Stimulated activated CD8-positive, alpha-beta memory T cell treated with anti-CD3 and anti-CD28 coated beads, Interleukin-12 subunit alpha, Interleukin-12 subunit beta, amount 100 ng/mL, for 24 hours (primary cell): ENCODE measurements around the gene PRRT2.
"Not testable (repeated sequence)": the region's sequence is repeated elsewhere in the genome, so short reads cannot be mapped to it uniquely, and the experiment has no call there.

Source experiments
- DNase-seq: peaks from one replicate; pipeline ENCODE4 v3.0.0-alpha.2; 2020; ENCODE audit errors: extremely low read depth

The PRRT2 gene

DNA sequence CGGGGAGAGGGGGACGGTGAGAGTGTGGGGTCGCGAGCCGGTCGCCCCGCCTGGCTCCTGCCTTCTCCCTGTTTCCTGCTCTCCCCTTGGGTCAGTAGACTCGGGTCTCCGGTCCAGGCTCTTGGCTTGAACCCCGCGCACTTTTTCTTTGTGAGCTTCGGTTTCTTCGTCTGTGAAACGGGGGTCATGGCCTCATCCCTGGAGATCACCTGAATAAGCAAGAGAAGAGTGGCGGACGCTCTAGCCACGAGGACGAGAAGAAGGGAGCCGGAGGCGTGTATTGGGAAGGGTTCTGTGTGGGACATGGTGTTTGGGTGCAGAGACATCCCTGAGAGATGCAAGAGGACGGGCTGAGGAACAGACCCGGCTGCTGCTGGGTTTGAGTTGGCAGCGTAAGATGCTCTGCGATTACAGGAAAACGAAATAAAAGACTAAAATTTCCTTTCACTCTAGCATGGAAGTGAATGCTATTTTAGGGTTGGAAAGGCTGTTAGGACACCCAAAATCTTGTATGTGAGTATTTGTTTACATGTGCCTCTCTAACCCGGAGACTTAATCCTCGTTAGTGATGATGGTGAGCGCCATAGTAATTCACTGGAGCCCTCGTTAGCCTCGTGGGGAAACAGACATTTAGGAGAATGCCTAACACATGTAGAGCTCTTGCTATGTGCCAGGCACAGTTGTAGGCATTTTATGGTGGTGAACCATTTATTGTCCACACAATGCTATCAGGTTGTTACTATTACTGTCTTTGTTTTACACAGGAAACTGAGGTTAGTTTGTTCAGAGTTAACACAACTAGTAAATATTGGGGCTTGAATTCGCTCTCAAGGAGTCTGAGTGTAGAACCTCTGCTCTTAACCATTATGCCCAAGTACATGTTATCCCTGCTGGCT is 20.8 kb upstream of the PRRT2 start:
- DNase-seq = no peak

DNA sequence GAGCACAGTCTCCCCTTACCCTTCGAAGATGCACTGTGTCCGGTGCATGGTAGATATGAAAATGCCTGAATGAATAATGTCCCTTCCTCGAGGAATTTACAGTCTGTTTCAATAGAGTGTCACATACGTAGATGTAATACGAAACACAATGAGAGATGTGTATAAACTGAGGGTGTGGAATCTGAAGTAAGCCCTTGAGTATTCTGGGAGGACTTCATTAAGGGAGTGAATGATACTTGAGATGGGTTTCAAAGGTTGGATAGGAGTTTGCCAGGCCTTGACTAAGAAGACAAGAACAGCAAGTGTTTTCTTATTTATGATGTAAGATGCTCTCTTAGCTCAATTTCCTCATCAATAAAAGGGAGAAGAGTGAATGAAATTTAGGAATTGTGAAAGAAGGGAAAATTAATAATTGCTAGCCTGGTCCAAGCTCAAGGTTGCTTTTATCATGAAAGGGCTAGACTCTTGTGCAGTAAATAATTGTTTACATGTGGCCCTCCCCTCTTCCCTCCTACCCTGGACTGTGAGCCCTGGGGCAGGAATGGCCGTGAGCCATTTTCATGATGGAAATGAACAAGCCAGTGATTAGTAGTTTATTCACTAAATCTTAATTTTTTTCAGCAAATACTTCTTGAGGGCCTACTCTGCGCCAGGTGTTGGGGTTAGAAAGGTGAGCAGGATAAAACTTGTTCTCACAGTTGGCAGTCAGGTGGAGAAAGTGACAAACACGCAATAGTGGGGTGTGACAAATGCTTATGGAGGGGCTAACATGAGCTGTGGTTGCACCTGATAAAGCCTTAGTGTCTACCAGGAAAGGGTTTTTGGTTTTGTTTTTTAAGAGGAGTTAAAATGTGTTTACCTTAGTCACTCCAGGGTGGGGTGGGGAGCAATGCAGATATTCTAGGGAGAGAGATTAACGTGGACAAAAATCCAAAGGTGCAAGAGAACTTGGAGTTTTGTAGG is 19.9 kb upstream of the PRRT2 start:
- DNase-seq = no peak

DNA sequence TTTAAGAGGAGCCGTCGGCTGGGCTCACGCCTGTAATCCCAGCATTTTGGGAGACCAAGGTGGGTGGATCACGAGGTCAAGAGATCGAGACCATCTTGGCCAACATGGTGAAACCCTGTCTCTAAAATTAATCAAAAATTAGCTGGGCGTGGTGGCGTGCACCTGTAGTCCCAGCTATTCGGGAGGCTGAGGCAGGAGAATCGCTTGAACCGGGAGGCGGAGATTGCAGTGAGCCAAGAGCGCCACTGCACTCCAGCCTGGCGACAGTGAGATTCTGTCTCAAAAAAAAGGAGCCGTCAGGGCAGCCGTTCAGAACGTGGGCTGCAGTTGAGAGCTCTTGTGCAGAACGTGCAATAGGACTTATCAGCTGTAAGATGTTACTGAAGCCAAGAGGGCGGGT is 18.8 kb upstream of the PRRT2 start:
- not testable (repeated sequence) for DNase-seq

DNA sequence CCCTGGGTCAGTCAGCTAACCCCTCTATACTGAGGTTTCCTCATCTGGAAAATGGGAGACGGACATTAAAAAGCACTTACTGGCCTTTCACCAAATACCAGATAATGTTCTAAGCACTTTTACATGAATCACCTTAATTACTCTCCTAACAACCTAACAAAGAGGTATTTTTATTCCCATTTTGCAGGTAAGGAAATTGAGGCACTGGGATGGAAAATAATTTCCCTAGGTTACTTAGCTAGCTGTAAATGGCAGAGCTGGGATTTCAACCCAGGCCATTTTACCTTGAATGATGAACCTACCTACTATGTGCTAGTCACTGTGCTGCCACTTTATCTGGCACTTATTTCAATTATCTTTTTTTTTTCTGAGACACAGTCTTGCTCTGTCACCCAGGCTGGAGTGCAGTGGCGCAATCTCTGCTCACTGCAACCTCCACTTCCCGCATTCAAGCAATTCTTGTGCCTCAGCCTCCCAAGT is 17.7 kb upstream of the PRRT2 start:
- no peak for DNase-seq

DNA sequence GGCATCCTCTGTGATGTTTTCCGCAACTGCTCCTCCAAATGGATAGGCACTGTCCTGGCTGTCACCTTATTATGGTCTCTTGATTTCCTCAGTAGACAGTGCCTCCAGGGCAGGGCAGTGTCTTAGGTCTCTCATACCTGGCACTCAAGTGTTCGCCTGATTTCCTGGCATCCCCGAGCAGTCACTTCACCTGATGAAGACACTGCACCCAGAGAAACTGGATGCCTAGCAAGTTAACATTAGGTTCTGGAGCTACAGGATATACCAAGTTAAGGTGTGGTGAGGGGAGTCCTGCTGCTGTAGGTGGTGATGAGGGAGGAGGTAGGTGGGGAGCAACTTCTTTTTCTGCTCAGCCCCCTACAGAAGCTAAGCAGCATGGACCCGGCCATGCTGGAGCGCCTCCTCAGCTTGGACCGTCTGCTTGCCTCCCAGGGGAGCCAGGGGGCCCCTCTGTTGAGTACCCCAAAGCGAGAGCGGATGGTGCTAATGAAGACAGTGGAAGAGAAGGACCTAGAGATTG is 9.5 kb upstream of the PRRT2 start:
- no peak for DNase-seq

DNA sequence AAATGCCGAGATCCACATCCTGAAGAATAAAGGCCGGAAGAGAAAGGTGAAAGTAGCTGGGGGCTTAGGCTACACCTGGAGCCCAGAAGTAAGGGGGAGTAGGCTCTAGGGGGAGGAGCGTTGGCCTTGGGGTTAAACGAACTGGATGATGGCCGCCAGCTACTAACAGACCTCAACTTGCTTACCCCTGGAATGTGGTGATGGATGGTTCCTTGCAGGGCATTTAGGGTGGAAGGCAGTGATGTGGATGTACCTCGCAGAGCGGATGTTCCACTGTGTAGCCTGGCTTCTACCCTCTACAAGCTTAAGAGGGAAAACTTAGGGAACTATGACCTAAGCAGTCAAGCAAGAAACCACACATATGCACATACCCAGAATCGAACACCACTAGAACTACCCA is 8.0 kb upstream of the PRRT2 start:
- no peak for DNase-seq

DNA sequence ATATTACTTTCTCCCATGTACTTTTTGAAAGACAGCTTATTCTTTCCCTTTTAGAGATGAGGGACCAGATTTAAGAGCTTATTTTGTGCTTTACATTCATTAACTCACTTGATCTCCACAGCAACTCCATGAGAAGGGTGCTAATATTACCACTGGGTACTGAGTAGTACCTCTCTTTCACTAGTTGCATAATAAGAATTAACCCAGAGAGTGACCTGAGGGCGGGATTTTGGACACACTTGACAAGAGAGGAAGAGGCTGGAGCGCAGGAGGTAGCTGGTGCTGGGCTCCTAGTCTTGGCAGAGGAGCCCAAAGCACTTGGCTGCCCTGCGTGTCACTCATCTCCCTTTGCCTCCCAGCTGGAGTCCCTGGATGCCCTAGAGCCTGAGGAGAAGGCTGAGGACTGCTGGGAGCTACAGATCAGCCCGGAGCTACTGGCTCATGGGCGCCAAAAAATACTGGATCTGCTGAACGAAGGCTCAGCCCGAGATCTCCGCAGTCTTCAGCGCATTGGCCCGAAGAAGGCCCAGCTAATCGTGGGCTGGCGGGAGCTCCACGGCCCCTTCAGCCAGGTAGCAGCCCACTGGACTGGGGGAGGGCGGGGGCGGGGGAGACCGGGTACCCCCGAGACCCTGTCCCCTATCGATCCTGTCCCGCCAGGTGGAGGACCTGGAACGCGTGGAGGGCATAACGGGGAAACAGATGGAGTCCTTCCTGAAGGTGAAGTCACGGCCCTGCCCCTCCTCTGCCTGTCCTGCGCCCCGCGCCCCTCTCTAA is 7.3 kb upstream of the PRRT2 start:
- DNase-seq = no peak

DNA sequence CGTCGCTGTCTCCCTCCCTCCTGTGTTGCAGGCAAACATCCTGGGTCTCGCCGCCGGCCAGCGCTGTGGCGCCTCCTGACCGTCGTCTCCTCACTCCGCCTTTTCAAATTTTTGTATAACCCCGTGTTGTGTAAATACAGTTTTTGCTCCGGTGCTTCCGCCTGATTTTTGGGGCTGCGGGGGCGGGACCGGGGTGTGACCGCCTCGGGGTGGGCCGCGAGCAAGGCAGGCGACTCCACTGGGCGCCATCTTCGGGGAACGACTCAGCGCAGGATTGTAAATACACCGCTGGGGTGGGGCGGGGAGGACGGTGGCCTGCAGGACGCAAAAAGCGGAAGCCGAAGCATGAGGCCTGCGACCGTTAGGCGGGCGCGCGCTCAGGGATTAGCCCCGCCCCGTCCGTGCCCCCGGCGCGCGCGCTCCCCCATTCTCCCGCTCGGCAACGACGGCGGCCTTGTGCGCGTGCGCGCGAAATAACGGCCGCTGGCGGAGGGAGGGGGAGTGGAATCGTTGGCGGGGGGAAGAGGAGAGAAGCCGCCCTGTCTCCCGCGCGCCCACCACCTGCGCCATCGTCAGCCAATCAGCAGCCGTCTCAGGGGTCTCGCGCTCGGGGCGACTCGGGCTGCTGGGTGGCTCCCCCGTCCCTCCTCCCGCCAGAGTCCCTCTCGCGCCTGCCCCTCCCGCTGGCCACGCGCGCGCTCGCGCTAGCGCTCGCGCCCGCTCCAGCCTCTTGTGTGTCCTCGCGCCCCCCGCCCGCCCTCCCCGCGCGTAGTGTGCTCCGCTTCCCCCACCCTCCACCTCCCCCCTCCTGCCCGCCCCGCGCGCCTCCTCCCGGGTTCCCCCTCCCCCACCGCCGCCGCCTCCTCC is 6.5 kb upstream of the PRRT2 start:
- peak; percentile 93 for DNase-seq

DNA sequence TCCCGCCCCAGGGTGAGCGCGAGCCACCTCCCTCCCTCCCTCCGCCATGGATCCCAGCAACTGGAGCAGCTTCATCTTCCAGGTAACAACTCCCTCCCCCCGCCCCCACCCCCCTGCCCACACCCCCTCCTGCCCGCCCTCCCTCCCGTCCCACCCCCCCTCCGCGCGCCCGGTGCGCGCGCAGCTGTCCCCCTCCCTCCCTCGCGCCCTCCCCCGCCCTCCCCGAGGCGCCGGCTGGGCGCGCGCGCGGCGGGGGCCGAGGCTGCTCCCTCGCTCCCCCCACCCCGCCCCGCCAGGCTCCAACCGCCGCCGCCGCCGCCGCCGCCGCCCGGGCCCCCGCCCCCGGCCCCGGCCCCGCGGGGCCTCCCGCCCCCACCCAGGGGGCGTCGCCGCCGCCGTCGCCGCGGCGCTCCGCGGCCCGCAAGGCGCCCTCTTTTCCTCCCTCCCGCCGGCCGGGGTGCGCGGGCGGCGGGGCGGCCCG is 5.9 kb upstream of the PRRT2 start, which contains the start of gene MAZ:
MAZ (plus strand) TSS at position 431 of the 481 bp plus-strand sequence. CDS start 173 bp downstream, outside the sequence.
- no peak for DNase-seq

DNA sequence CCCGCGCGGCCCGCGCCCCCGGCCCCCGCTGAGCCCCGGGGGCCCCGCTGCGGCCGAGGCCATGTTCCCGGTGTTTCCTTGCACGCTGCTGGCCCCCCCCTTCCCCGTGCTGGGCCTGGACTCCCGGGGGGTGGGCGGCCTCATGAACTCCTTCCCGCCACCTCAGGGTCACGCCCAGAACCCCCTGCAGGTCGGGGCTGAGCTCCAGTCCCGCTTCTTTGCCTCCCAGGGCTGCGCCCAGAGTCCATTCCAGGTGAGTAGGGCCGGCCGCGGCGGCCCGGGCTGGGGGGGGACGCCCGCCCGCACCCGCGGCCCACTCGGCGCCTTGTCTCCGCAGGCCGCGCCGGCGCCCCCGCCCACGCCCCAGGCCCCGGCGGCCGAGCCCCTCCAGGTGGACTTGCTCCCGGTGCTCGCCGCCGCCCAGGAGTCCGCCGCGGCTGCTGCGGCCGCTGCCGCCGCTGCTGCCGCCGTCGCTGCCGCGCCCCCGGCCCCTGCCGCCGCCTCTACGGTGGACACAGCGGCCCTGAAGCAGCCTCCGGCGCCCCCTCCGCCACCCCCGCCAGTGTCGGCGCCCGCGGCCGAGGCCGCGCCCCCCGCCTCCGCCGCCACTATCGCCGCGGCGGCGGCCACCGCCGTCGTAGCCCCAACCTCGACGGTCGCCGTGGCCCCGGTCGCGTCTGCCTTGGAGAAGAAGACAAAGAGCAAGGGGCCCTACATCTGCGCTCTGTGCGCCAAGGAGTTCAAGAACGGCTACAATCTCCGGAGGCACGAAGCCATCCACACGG is 5.2 kb upstream of the PRRT2 start:
- no peak for DNase-seq

DNA sequence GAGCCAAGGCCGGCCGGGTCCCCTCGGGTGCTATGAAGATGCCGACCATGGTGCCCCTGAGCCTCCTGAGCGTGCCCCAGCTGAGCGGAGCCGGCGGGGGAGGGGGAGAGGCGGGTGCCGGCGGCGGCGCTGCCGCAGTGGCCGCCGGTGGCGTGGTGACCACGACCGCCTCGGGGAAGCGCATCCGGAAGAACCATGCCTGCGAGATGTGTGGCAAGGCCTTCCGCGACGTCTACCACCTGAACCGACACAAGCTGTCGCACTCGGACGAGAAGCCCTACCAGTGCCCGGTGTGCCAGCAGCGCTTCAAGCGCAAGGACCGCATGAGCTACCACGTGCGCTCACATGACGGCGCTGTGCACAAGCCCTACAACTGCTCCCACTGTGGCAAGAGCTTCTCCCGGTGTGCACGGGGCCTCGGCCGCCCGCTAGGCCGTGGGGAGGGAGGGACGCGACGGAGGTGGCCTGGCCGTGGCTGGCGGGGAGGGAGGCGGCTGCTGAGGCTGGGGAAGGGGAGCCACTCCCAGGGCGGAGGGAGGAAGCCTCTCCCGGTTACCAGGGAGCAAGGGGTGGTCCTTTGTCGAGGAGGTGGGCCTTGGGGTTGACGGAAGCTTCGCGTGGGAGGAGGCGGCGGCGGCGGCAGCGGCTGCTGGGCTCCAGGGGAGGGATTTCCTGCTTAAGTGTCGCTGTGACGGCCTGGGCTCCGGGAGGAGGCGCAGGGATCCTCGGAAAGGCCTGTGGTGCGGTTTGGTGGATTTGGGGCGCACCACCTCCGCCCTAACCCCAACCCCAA is 4.4 kb upstream of the PRRT2 start:
- DNase-seq = no peak

DNA sequence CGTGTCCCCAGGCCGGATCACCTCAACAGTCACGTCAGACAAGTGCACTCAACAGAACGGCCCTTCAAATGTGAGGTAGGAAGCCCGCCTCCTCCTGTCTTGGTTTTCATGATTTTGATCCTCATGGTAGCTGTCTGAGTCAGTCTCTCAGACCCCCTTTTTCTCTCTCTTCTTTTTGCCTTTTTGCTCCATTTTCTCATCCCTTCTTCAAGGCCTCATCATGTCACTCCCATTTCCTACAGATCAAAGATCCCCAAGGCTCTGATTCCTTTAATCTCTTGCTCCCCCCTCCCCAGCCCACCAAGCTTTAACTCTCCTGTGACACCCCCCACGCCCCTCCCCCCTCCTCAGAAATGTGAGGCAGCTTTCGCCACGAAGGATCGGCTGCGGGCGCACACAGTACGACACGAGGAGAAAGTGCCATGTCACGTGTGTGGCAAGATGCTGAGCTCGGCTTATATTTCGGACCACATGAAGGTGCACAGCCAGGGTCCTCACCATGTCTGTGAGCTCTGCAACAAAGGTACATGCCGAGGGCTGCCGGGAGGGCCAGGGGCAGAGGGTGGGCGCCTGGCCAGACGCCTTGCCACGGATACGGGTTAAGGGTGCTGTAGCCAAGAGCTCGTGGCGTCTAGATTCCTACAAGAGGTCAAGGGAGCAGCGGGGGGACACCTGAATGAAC is 3.6 kb upstream of the PRRT2 start:
- no peak for DNase-seq

DNA sequence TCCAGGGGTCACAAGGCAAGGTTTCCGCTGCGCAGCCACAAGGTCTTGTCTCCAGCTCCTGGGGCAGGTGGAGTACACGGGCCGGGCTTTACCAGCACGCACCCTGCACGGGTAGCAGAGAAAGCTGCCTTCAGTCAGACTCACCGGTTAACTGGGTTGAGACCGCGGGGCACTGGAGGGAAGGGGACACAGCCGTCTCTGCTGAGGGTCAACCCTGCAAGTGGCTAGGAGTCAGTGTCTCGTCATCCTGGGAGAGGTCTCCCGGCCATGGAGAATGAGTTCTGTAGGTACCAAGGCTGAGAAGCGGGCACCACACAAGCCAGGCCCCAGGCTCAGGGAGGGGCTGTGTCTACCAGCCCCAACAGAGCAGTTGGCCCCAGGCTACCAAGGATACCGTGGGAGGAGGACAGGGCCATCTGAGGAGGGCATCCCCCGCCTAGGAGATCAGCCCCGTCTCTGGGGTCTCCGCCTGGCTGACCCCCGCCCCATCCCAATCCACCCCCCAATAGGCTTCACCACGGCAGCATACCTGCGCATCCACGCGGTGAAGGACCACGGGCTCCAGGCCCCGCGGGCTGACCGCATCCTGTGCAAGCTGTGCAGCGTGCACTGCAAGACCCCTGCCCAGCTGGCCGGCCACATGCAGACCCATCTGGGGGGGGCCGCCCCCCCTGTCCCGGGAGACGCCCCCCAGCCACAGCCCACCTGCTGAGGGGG is 2.8 kb upstream of the PRRT2 start:
- DNase-seq = no peak

DNA sequence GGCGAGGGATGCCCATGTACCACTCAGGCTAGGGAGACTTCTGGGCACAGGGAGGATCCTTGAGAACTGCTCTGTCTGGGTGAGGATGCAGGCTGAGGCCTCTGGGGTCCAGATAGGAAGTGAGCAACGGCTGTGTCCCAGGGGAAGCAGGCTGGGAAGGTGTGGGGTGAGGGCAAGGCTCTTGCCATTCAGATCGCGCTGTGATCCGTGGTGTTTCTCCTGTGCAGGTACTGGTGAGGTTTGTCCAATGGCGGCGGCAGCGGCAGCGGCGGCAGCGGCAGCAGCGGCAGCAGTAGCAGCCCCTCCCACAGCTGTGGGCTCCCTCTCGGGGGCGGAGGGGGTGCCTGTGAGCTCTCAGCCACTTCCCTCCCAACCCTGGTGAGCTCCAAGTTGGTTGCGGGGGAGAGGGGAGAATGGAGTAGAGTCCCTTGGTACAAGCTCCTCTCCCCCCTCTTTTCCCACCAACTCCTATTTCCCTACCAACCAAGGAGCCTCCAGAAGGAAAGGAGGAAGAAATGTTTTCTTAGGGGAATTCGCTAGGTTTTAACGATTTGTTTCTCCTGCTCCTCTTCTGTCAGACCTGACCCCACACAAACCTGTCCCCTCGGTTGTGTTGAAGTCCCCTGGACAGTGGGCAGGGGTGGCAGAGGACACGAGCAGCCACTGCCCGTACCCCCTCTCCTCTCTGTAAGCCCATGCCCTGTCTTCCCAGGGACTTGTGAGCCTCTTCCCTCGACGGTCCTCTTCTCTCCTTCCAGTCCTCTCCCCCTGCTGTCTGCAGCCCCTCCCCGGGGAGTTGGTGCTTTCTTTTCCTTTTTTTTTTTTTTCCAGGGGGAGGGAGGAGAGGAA is 1.9 kb upstream of the PRRT2 start:
- no peak for DNase-seq

DNA sequence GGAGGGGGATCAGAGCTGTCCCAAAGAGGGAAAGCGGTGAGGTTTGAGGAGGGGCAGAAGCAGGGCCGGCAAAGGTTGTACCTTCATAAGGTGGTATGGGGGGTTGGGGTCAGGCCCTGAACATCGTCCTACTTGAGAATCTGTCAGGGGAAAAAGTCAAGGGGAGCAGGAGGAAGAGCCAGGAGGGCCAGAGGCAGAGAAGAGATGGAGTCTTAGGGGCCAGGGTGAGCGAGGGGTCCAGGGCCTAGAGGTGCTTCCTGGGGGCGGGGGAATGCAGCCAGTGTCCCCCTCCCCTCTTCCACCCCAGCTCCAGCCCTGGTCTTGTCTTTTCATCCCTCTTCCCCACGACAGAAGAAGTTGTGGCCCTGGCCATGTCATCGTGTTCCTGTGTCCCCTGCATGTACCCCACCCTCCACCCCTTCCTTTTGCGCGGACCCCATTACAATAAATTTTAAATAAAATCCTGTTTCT is 1.3 kb upstream of the PRRT2 start:
- DNase-seq = no peak

DNA sequence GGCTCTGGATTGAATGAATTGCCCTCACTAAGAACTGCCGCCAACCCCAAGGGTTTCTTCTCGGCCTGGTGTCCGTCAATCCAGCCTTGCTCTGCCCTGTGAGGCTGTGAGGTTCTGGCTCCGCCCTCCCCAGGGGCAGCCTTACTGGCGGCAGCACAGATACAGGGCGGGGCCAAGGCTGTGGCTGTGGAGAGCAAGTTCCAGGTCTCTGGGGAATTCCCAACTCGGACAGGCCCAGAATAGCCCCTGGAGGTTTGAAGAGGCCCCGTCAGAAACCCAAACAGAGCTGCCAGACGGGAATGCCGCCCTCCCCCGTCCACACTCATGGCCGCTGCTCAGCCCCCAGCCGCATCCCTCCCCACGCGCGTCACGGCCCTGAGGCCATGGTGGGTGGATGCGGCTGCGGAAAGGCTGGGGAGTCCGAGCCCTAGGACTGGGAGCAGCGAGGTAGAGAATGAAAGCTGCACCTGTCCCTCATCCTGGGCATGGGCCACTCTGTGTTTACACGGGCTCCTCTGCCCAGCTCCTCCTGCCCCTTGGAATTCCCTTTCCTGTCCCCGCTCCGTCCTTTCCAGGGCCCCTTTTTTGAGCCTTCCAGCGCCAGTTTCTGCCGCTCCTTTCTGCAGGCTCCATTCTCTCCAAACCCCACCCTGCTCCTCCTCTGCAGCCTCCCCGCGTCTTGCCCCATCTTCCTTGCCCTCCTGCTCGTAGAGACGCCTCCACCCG is 660 bp upstream of the PRRT2 start:
- DNase-seq = no peak
